Measurements from ENCODE around the gene BAZ1B.
"Not testable (repeated sequence)": the region's sequence is repeated elsewhere in the genome, so short reads cannot be mapped to it uniquely, and the experiment has no call there.

Gene BAZ1B

GRCh38 chr7:73436031-73436929 is 85.8 kb downstream of the BAZ1B start:
- Mint-ChIP-seq H3K4me3 (no peak overlapping the region), H3K4me1 (ENCODE audit: low read depth) (no peaks in the 10 kb centered on the region), H3K9me3 (no peaks in the 10 kb centered on the region), H3K27ac (no peak overlapping the region), H3K36me3 (ENCODE audit: low read depth) (peaks cover 3% of the 10 kb centered on the region), H3K27me3 (ENCODE audit: low read depth) (peaks cover 6% of the 10 kb centered on the region)

DNA sequence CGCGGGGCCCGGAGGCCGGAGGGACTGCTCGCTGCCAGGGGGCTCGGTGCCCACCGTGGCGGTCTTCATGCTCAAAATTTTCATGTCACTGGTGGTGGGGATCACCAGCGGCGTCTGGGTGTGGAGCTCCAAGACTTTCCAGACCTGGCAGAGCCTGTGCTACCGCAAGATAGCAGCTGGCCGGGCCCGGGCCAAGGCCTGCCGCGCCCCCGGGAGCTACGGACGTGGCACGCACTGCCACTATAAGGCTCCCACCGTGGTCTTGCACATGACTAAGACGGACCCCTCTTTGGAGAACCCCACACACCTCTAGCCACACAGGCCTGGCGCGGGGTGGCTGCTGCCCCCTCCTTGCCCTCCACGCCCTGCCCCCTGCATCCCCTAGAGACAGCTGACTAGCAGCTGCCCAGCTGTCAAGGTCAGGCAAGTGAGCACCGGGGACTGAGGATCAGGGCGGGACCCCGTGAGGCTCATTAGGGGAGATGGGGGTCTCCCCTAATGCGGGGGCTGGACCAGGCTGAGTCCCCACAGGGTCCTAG is 86.6 kb downstream of the BAZ1B start:
- no peaks in the 10 kb centered on the region for H3K4me1 Mint-ChIP-seq (ENCODE audit: low read depth)
- no peak overlapping the region for H3K27ac Mint-ChIP-seq
- peaks cover 6% of the 10 kb centered on the region for H3K27me3 Mint-ChIP-seq (ENCODE audit: low read depth)
- H3K4me3 Mint-ChIP-seq, result no peak overlapping the region
- H3K9me3 Mint-ChIP-seq, result no peaks in the 10 kb centered on the region
- peaks cover 2% of the 10 kb centered on the region for H3K36me3 Mint-ChIP-seq (ENCODE audit: low read depth)

- no peaks in the 10 kb centered on the region for H3K4me1 Mint-ChIP-seq (ENCODE audit: low read depth)
- no peak overlapping the region for H3K27ac Mint-ChIP-seq
- H3K27me3 Mint-ChIP-seq (ENCODE audit: low read depth), result peaks cover 6% of the 10 kb centered on the region
- H3K9me3 Mint-ChIP-seq, result no peaks in the 10 kb centered on the region
- H3K4me3 Mint-ChIP-seq, result peak overlapping the region; percentile 46
- H3K36me3 Mint-ChIP-seq (ENCODE audit: low read depth), result no peaks in the 10 kb centered on the region
Measured at GRCh38 chr7:73434701-73435069, 87.4 kb downstream of the BAZ1B start.

DNA sequence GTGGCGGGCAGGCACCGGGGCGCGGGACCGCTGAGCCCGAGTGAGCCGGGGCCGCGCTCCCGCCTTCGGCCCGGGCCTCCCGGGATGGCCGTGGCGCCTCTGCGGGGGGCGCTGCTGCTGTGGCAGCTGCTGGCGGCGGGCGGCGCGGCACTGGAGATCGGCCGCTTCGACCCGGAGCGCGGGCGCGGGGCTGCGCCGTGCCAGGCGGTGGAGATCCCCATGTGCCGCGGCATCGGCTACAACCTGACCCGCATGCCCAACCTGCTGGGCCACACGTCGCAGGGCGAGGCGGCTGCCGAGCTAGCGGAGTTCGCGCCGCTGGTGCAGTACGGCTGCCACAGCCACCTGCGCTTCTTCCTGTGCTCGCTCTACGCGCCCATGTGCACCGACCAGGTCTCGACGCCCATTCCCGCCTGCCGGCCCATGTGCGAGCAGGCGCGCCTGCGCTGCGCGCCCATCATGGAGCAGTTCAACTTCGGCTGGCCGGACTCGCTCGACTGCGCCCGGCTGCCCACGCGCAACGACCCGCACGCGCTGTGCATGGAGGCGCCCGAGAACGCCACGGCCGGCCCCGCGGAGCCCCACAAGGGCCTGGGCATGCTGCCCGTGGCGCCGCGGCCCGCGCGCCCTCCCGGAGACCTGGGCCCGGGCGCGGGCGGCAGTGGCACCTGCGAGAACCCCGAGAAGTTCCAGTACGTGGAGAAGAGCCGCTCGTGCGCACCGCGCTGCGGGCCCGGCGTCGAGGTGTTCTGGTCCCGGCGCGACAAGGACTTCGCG is 88.0 kb downstream of the BAZ1B start:
- Mint-ChIP-seq H3K36me3 (ENCODE audit: low read depth) (no peaks in the 10 kb centered on the region), H3K4me3 (peak overlapping the region; percentile 61), H3K27ac (no peak overlapping the region), H3K4me1 (ENCODE audit: low read depth) (no peaks in the 10 kb centered on the region), H3K27me3 (ENCODE audit: low read depth) (peaks cover 6% of the 10 kb centered on the region), H3K9me3 (no peaks in the 10 kb centered on the region)

GRCh38 chr7:73432676-73433075 is 89.4 kb downstream of the BAZ1B start:
- Mint-ChIP-seq H3K4me1 (ENCODE audit: low read depth) (no peaks in the 10 kb centered on the region), H3K27ac (peak overlapping the region; percentile 28)

GRCh38 chr7:73431041-73431835 is 90.9 kb downstream of the BAZ1B start:
- Mint-ChIP-seq H3K4me1 (ENCODE audit: low read depth) (no peaks in the 10 kb centered on the region), H3K27ac (no peak overlapping the region), H3K36me3 (ENCODE audit: low read depth) (no peaks in the 10 kb centered on the region), H3K9me3 (no peaks in the 10 kb centered on the region), H3K27me3 (ENCODE audit: low read depth) (peaks cover 6% of the 10 kb centered on the region), H3K4me3 (no peak overlapping the region)

More at GRCh38 chr7:73432676-73433075, 89.4 kb downstream of the BAZ1B start:
- Mint-ChIP-seq H3K4me3 (peak overlapping the region; percentile 57), H3K27me3 (ENCODE audit: low read depth) (peaks cover 6% of the 10 kb centered on the region), H3K9me3 (no peaks in the 10 kb centered on the region), H3K36me3 (ENCODE audit: low read depth) (no peaks in the 10 kb centered on the region)

GRCh38 chr7:73430540-73430939 is 91.6 kb downstream of the BAZ1B start:
- not testable (repeated sequence) for H3K9me3 Mint-ChIP-seq; H3K36me3 Mint-ChIP-seq (ENCODE audit: low read depth); H3K27me3 Mint-ChIP-seq (ENCODE audit: low read depth); H3K4me3 Mint-ChIP-seq; H3K4me1 Mint-ChIP-seq (ENCODE audit: low read depth); H3K27ac Mint-ChIP-seq

- H3K4me1 Mint-ChIP-seq (ENCODE audit: low read depth), result no peaks in the 10 kb centered on the region
- H3K27me3 Mint-ChIP-seq (ENCODE audit: low read depth), result peaks cover 3% of the 10 kb centered on the region
- H3K9me3 Mint-ChIP-seq, result no peaks in the 10 kb centered on the region
- no peak overlapping the region for H3K4me3 Mint-ChIP-seq
- no peaks in the 10 kb centered on the region for H3K36me3 Mint-ChIP-seq (ENCODE audit: low read depth)
- H3K27ac Mint-ChIP-seq, result no peak overlapping the region
Measured at GRCh38 chr7:73429622-73430505, 92.2 kb downstream of the BAZ1B start.

- Mint-ChIP-seq H3K27me3 (ENCODE audit: low read depth) (no peaks in the 10 kb centered on the region), H3K4me1 (ENCODE audit: low read depth) (no peaks in the 10 kb centered on the region), H3K9me3 (no peaks in the 10 kb centered on the region), H3K27ac (no peak overlapping the region), H3K4me3 (no peak overlapping the region), H3K36me3 (ENCODE audit: low read depth) (no peaks in the 10 kb centered on the region)
Measured at GRCh38 chr7:73429215-73429614, 92.9 kb downstream of the BAZ1B start.

DNA sequence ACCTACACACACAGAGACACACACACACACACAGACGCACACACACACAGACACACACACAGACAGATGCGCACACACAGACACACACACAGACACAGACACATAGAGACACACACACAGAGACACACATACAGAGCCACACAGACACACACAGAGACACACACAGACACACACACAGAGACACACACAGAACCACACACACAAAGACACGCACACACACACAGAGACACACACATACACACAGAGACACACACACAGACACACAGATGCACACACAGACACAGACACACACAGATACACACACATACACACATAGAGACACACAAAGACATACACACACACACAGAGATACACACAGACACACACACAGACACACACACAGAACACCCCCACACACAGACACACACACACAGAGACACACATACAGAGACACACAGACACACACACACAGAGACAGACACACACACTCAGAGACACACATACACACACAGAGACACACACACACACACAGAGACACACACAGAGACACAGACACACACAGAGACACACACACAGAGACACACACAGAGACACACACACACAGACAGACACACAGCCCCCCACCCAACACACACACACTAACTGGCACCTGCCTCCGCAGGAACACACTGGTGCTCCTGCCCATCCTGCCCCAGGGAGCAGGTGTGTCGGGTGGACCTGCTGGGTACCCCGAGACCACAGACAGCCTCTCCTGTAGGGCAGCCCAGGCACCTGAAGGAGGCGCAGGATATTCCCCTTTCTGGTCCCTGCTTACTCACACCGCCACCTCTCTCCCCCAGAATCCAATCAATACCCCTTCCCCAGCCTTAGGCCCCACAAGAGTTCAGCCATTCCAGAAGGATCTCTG is 93.9 kb downstream of the BAZ1B start:
- Mint-ChIP-seq H3K4me1 (ENCODE audit: low read depth) (no peaks in the 10 kb centered on the region), H3K27ac (no peak overlapping the region)

DNA sequence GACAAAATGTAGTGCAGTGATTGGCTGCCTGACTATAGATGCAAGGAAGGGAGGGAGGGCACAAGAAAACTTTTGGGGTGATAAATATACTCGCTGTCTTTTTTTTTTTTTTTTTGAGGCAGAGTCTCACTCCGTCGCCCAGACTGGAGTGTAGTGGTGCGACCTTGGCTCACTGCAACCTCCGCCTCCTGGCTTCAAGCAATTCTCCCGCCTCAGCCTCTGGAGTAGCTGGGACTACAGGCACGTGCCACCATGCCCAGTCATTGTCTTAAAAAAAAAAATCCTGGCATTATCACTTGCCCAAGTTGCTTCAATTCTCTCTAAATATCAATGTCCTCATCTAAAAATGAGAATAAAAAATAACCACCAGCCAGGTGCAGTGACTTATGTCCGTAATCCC is 96.1 kb downstream of the BAZ1B start:
- H3K4me1 Mint-ChIP-seq (ENCODE audit: low read depth), result no peaks in the 10 kb centered on the region
- H3K27me3 Mint-ChIP-seq (ENCODE audit: low read depth), result no peaks in the 10 kb centered on the region
- H3K27ac Mint-ChIP-seq, result no peak overlapping the region
- no peaks in the 10 kb centered on the region for H3K36me3 Mint-ChIP-seq (ENCODE audit: low read depth)
- no peaks in the 10 kb centered on the region for H3K9me3 Mint-ChIP-seq
- H3K4me3 Mint-ChIP-seq, result no peak overlapping the region

More for the DNA sequence above, 93.9 kb downstream of the BAZ1B start:
- H3K9me3 Mint-ChIP-seq, result no peaks in the 10 kb centered on the region
- H3K36me3 Mint-ChIP-seq (ENCODE audit: low read depth), result no peaks in the 10 kb centered on the region
- H3K27me3 Mint-ChIP-seq (ENCODE audit: low read depth), result no peaks in the 10 kb centered on the region
- H3K4me3 Mint-ChIP-seq, result no peak overlapping the region

GRCh38 chr7:73425356-73425983 is 96.6 kb downstream of the BAZ1B start:
- H3K27me3 Mint-ChIP-seq (ENCODE audit: low read depth), result no peaks in the 10 kb centered on the region
- H3K27ac Mint-ChIP-seq, result no peak overlapping the region
- H3K4me3 Mint-ChIP-seq, result no peak overlapping the region
- no peaks in the 10 kb centered on the region for H3K9me3 Mint-ChIP-seq
- H3K4me1 Mint-ChIP-seq (ENCODE audit: low read depth), result no peaks in the 10 kb centered on the region
- no peaks in the 10 kb centered on the region for H3K36me3 Mint-ChIP-seq (ENCODE audit: low read depth)
